Measurements from ENCODE around the gene CLEC10A.
"Not testable (repeated sequence)": the region's sequence is repeated elsewhere in the genome, so short reads cannot be mapped to it uniquely, and the experiment has no call there.

CLEC10A gene

GRCh38 chr17:7107012-7107754 lies 27.1 kb upstream of the CLEC10A start:
- TF ChIP-seq CTCF (IDR thresholded peaks at IDR 0.05; ENCODE audit: low read depth, low read length) = no peak
- H3K4me3 ChIP-seq (ENCODE audit: low read depth, low read length) = no peak overlapping the region

- TF ChIP-seq CTCF (IDR thresholded peaks at IDR 0.05; ENCODE audit: low read depth, low read length) = no peak
- H3K4me3 ChIP-seq (ENCODE audit: low read depth, low read length) = no peak overlapping the region
Observed at GRCh38 chr17:7102421-7102820, 22.4 kb upstream of the CLEC10A start.

- no peak overlapping the region for H3K4me3 ChIP-seq (ENCODE audit: low read depth, low read length)
- TF ChIP-seq CTCF (IDR thresholded peaks at IDR 0.05; ENCODE audit: low read depth, low read length) = no peak
Observed at GRCh38 chr17:7101531-7101930, 21.5 kb upstream of the CLEC10A start.

- H3K4me3 ChIP-seq (ENCODE audit: low read depth, low read length) = not testable (repeated sequence)
Observed at GRCh38 chr17:7100641-7101379, 20.8 kb upstream of the CLEC10A start.

- H3K4me3 ChIP-seq (ENCODE audit: low read depth, low read length) = no peak overlapping the region
- no peak for TF ChIP-seq CTCF (IDR thresholded peaks at IDR 0.05; ENCODE audit: low read depth, low read length)
Observed at GRCh38 chr17:7098802-7099459, 18.9 kb upstream of the CLEC10A start.

- TF ChIP-seq CTCF (IDR thresholded peaks at IDR 0.05; ENCODE audit: low read depth, low read length) = no peak
- H3K4me3 ChIP-seq (ENCODE audit: low read depth, low read length) = no peak overlapping the region
Observed at GRCh38 chr17:7097940-7098339, 17.9 kb upstream of the CLEC10A start.

- TF ChIP-seq CTCF (IDR thresholded peaks at IDR 0.05; ENCODE audit: low read depth, low read length) = no peak
- H3K4me3 ChIP-seq (ENCODE audit: low read depth, low read length) = no peak overlapping the region
Observed at GRCh38 chr17:7095625-7096024, 15.6 kb upstream of the CLEC10A start.

All from WI38 (cell line).